Mesenchymal stem cell (in vitro differentiated cells and primary cell): ENCODE results near the gene MCTP2.

ENCODE experiments used
- DNase-seq: peaks from one replicate; pipeline ENCODE4 v3.0.0-alpha.2; 2013
- H2AFZ ChIP-seq: one replicate; pipeline ENCODE4 v1.6.1; 2013; ENCODE audit warnings: low read depth, mild to moderate bottlenecking, control low read depth, inconsistent platforms, low read length, moderate library complexity
- H2AK5ac ChIP-seq: 2 replicates; pipeline ENCODE4 v1.6.1; 2013; ENCODE audit warnings: low read length, moderate library complexity, mild to moderate bottlenecking, inconsistent platforms; ENCODE audit not compliant: severe bottlenecking
- H2BK120ac ChIP-seq: one replicate; pipeline ENCODE4 v1.6.1; 2013; ENCODE audit warnings: low read depth, mild to moderate bottlenecking, inconsistent platforms, low read length, moderate library complexity
- H2BK12ac ChIP-seq, 2 experiments: one replicate each; pipeline ENCODE4 v1.6.1; 2013; ENCODE audit warnings: inconsistent platforms in 2 of 2, low read length in 2 of 2, mild to moderate bottlenecking in 2 of 2, moderate library complexity in 2 of 2, control low read depth in 1 of 2
- H2BK15ac ChIP-seq: one replicate; pipeline ENCODE4 v1.6.1; 2013; ENCODE audit warnings: mild to moderate bottlenecking, low read depth, inconsistent platforms; ENCODE audit not compliant: poor library complexity, severe bottlenecking
- H2BK5ac ChIP-seq: 2 replicates; pipeline ENCODE4 v1.6.1; 2013; ENCODE audit warnings: low read depth, mild to moderate bottlenecking, low read length, control low read depth, inconsistent platforms; ENCODE audit not compliant: poor library complexity, severe bottlenecking
- H3K14ac ChIP-seq, 2 experiments: one replicate each; pipeline ENCODE4 v1.6.1; 2013; ENCODE audit warnings: inconsistent platforms in 2 of 2, low read length in 2 of 2, control low read depth in 1 of 2, mild to moderate bottlenecking in 1 of 2, moderate library complexity in 1 of 2
- H3K18ac ChIP-seq, 2 experiments: one replicate each; pipeline ENCODE4 v1.6.1; 2013; ENCODE audit warnings: inconsistent platforms in 2 of 2, low read length in 2 of 2, control low read depth in 1 of 2, low read depth in 1 of 2, mild to moderate bottlenecking in 1 of 2
- H3K23ac ChIP-seq, 2 experiments: one replicate each; pipeline ENCODE4 v1.6.1; 2013; ENCODE audit warnings: inconsistent platforms in 2 of 2, low read length in 2 of 2, mild to moderate bottlenecking in 2 of 2, moderate library complexity in 2 of 2, control low read depth in 1 of 2
- H3K27ac ChIP-seq: 2 replicates; pipeline ENCODE4 v1.5.1; 2013; ENCODE audit warnings: mild to moderate bottlenecking, moderate library complexity, low read length, control low read depth, inconsistent platforms; ENCODE audit not compliant: poor library complexity, severe bottlenecking
- H3K27me3 ChIP-seq, 2 experiments: 2 replicates each; pipeline versions ENCODE4 v1.6.1 to v1.7.0; 2013; ENCODE audit warnings: low read length in 2 of 2, mild to moderate bottlenecking in 2 of 2, moderate library complexity in 2 of 2, control low read depth in 1 of 2, inconsistent platforms in 1 of 2; ENCODE audit not compliant: control insufficient read depth in 1 of 2, insufficient read depth in 1 of 2
- H3K36me3 ChIP-seq, 2 experiments: 2 replicates each; pipeline versions ENCODE4 v1.6.1 to v1.7.0; 2013; ENCODE audit warnings: low read length in 2 of 2, control low read depth in 1 of 2, inconsistent platforms in 1 of 2, low read depth in 1 of 2, mild to moderate bottlenecking in 1 of 2; ENCODE audit not compliant: insufficient read depth in 2 of 2, control insufficient read depth in 1 of 2
- H3K4ac ChIP-seq, 2 experiments: one replicate each; pipeline ENCODE4 v1.6.1; 2013; ENCODE audit warnings: inconsistent platforms in 2 of 2, low read length in 2 of 2, mild to moderate bottlenecking in 2 of 2, moderate library complexity in 2 of 2, control low read depth in 1 of 2, low read depth in 1 of 2
- H3K4me1 ChIP-seq: 2 replicates; pipeline ENCODE4 v1.6.1; 2013; ENCODE audit warnings: low read depth, low read length, control low read depth; ENCODE audit not compliant: control insufficient read depth, insufficient read depth
- H3K4me2 ChIP-seq: 2 replicates; pipeline ENCODE4 v1.6.1; 2013; ENCODE audit warnings: low read length, mild to moderate bottlenecking, inconsistent platforms; ENCODE audit not compliant: poor library complexity, severe bottlenecking
- H3K4me3 ChIP-seq, 2 experiments: 2 replicates each; pipeline versions ENCODE4 v1.5.1 to v1.7.0; 2013; ENCODE audit warnings: low read length in 2 of 2, mild to moderate bottlenecking in 2 of 2, control low read depth in 1 of 2, low read depth in 1 of 2; ENCODE audit not compliant: insufficient read depth in 1 of 2
- H3K79me1 ChIP-seq: replicated peaks from 2 replicates; pipeline ENCODE4 v1.6.1; 2013; ENCODE audit warnings: mild to moderate bottlenecking, control low read depth, low read length, inconsistent platforms; ENCODE audit not compliant: poor library complexity, severe bottlenecking
- H3K9ac ChIP-seq: 2 replicates; pipeline ENCODE4 v1.7.0; 2013; ENCODE audit warnings: mild to moderate bottlenecking, low read length, moderate library complexity
- H3K9me3 ChIP-seq: 2 replicates; pipeline ENCODE4 v1.7.0; 2013; ENCODE audit warnings: mild to moderate bottlenecking, low read length; ENCODE audit not compliant: control insufficient read depth
- H4K8ac ChIP-seq: one replicate; pipeline ENCODE4 v1.6.1; 2013; ENCODE audit warnings: inconsistent platforms, mild to moderate bottlenecking, low read length, moderate library complexity
- H4K91ac ChIP-seq: one replicate; pipeline ENCODE4 v1.6.1; 2013; ENCODE audit warnings: mild to moderate bottlenecking, low read length, inconsistent platforms
- WGBS: methylation state at CpG from one replicate; pipeline ENCODE4 v1.1.7; 2013; ENCODE audit warnings: mixed read lengths; 5-methylcytosine and 5-hydroxymethylcytosine counted together

The MCTP2 gene

DNA sequence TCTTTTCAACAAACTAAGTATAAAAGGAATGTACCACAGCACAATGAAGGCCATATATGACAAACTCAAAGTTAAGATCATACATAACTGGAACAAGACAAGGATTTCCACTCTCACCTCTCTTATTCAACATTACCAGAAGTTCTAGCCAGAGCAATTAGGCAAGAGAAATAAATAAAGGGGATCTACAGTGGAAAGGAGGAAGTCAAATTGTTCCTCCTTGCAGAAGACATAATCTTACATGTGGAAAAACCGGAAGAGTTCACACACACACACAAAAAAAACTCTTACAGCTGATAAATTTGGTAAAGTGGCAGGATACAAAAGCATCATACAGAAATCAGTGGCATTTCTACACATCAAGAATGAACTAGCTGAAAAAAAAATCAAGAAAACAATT lies 277.9 kb downstream of the MCTP2 start:
- Histone ChIP-seq H3K23ac (no peak overlapping the region), H2BK15ac (no peak overlapping the region), H3K4me2 (no peak overlapping the region), H3K18ac (no peak overlapping the region), H3K27me3 (no peaks in the 10 kb centered on the region), H3K36me3 (no peaks in the 10 kb centered on the region), H2BK5ac (no peak overlapping the region), H4K91ac (no peak overlapping the region), H3K9me3 (peaks cover 33% of the 10 kb centered on the region), H3K9ac (no peak overlapping the region), H3K4ac (no peak overlapping the region), H3K4me3 (no peak overlapping the region), H2AFZ (no peak overlapping the region), H2BK12ac (no peak overlapping the region), H3K14ac (no peak overlapping the region), H3K4me1 (no peaks in the 10 kb centered on the region), H3K79me1 (no peaks in the 10 kb centered on the region), H4K8ac (no peak overlapping the region), H2BK120ac (no peak overlapping the region), H2AK5ac (no peak overlapping the region), H3K27ac (no peak overlapping the region)
- WGBS = no CpG with 5 or more reads among the region's 1 CpG
- DNase-seq = no peak

- 65% methylated on average over 3 of the region's 3 CpGs for WGBS
- H3K18ac ChIP-seq = no peak overlapping the region
- H2AK5ac ChIP-seq = no peak overlapping the region
- H3K23ac ChIP-seq = no peak overlapping the region
- no peak overlapping the region for H2BK120ac ChIP-seq
- H3K4me2 ChIP-seq = no peak overlapping the region
- no peaks in the 10 kb centered on the region for H3K36me3 ChIP-seq
- no peak for DNase-seq
- no peak overlapping the region for H3K14ac ChIP-seq
- no peaks in the 10 kb centered on the region for H3K27me3 ChIP-seq
- no peak overlapping the region for H2BK15ac ChIP-seq
- no peak overlapping the region for H2BK12ac ChIP-seq
- no peaks in the 10 kb centered on the region for H3K4me1 ChIP-seq
- no peaks in the 10 kb centered on the region for H3K79me1 ChIP-seq
- H3K4ac ChIP-seq = no peak overlapping the region
- H4K91ac ChIP-seq = no peak overlapping the region
- no peak overlapping the region for H3K9ac ChIP-seq
- no peak overlapping the region for H4K8ac ChIP-seq
- H3K9me3 ChIP-seq = peaks cover 4% of the 10 kb centered on the region
- no peak overlapping the region for H2AFZ ChIP-seq
- H3K4me3 ChIP-seq = no peak overlapping the region
- H3K27ac ChIP-seq = no peak overlapping the region
- no peak overlapping the region for H2BK5ac ChIP-seq
These were observed 290.8 kb downstream of the MCTP2 start for GRCh38 chr15:94522125-94522524.

GRCh38 chr15:94523873-94524272 lies 292.5 kb downstream of the MCTP2 start:
- Histone ChIP-seq H2BK15ac (no peak overlapping the region), H3K4me1 (no peaks in the 10 kb centered on the region), H3K36me3 (no peaks in the 10 kb centered on the region), H3K4me3 (no peak overlapping the region), H3K9me3 (peaks cover 4% of the 10 kb centered on the region), H3K27ac (no peak overlapping the region), H2BK5ac (no peak overlapping the region), H3K9ac (no peak overlapping the region), H3K27me3 (no peaks in the 10 kb centered on the region), H3K4ac (no peak overlapping the region), H4K8ac (no peak overlapping the region), H3K79me1 (no peaks in the 10 kb centered on the region), H3K4me2 (no peak overlapping the region), H3K14ac (no peak overlapping the region), H2BK12ac (no peak overlapping the region), H4K91ac (no peak overlapping the region), H2BK120ac (no peak overlapping the region), H3K18ac (no peak overlapping the region), H3K23ac (no peak overlapping the region), H2AFZ (no peak overlapping the region), H2AK5ac (no peak overlapping the region)
- DNase-seq = no peak
- 75% methylated on average over 11 of the region's 11 CpGs for WGBS

- H2BK5ac ChIP-seq = no peak overlapping the region
- H3K9me3 ChIP-seq = peaks cover 4% of the 10 kb centered on the region
- H2BK12ac ChIP-seq = no peak overlapping the region
- no peak overlapping the region for H2AK5ac ChIP-seq
- H3K27me3 ChIP-seq = no peaks in the 10 kb centered on the region
- no peak overlapping the region for H3K4ac ChIP-seq
- no peak overlapping the region for H3K27ac ChIP-seq
- no peak overlapping the region for H2AFZ ChIP-seq
- H3K18ac ChIP-seq = no peak overlapping the region
- H2BK15ac ChIP-seq = no peak overlapping the region
- 78% methylated on average over 2 of the region's 2 CpGs for WGBS
- H3K23ac ChIP-seq = no peak overlapping the region
- H3K14ac ChIP-seq = no peak overlapping the region
- no peak overlapping the region for H2BK120ac ChIP-seq
- H3K9ac ChIP-seq = no peak overlapping the region
- no peak for DNase-seq
- no peaks in the 10 kb centered on the region for H3K4me1 ChIP-seq
- H3K4me2 ChIP-seq = no peak overlapping the region
- H4K91ac ChIP-seq = no peak overlapping the region
- H3K4me3 ChIP-seq = no peak overlapping the region
- no peaks in the 10 kb centered on the region for H3K36me3 ChIP-seq
- H4K8ac ChIP-seq = no peak overlapping the region
- no peaks in the 10 kb centered on the region for H3K79me1 ChIP-seq
These were observed 293.2 kb downstream of the MCTP2 start for GRCh38 chr15:94524565-94524964.
